ENCODE results near the gene PDGFA.

GRCh38 chr7:497346-497745 is 22.3 kb downstream of the PDGFA start:
- TF ChIP-seq POLR2A (IDR thresholded peaks at IDR 0.05), result no peak
- TF ChIP-seq CTCF (IDR thresholded peaks at IDR 0.05), result no peak

Measured in esophagus squamous epithelium (tissue), 4 donors.